GM21381 (cell line): ENCODE measurements around the gene BSPRY.
"Not testable (repeated sequence)": the region's sequence is repeated elsewhere in the genome, so short reads cannot be mapped to it uniquely, and the experiment has no call there.

Source experiments
- ATAC-seq: cut with Tn5 transposase; IDR thresholded peaks from one replicate; pipeline ENCODE4 v1.9.1; 2021; ENCODE audit warnings: mild to moderate bottlenecking, moderate library complexity; ENCODE audit not compliant: unreplicated experiment

The BSPRY gene

GRCh38 chr9:113340011-113340699 lies 9.2 kb upstream of the BSPRY start, which contains the start of gene WDR31:
WDR31 (minus strand) TSS chr9:113340275; CDS start chr9:113332022, 8,253 bp downstream.
- ATAC-seq: peak; percentile 99

- no peak for ATAC-seq
These were observed 7.5 kb upstream of the BSPRY start for GRCh38 chr9:113341712-113342410.

- no peak for ATAC-seq
These were observed 5.6 kb upstream of the BSPRY start for GRCh38 chr9:113343732-113344231.

GRCh38 chr9:113345190-113345589 lies 4.2 kb upstream of the BSPRY start:
- no peak for ATAC-seq

GRCh38 chr9:113345671-113346070 lies 3.7 kb upstream of the BSPRY start:
- no peak for ATAC-seq

- no peak for ATAC-seq
These were observed 904 bp upstream of the BSPRY start for GRCh38 chr9:113348437-113348836.

GRCh38 chr9:113349066-113349444 lies 286 bp upstream of the BSPRY start:
- no peak for ATAC-seq

- ATAC-seq: peak; percentile 15
These were observed 843 bp downstream of the BSPRY start for GRCh38 chr9:113350107-113350661.

GRCh38 chr9:113350937-113351336 lies 1.6 kb downstream of the BSPRY start:
- ATAC-seq: peak; percentile 41

GRCh38 chr9:113352006-113352405 lies 2.7 kb downstream of the BSPRY start:
- no peak for ATAC-seq

- ATAC-seq: no peak
These were observed 3.1 kb downstream of the BSPRY start for GRCh38 chr9:113352411-113352810.

- no peak for ATAC-seq
These were observed 5.8 kb downstream of the BSPRY start for GRCh38 chr9:113355040-113355596.

GRCh38 chr9:113356686-113357292 lies 7.4 kb downstream of the BSPRY start:
- ATAC-seq: no peak

GRCh38 chr9:113359385-113359784 lies 10.0 kb downstream of the BSPRY start:
- ATAC-seq: no peak

GRCh38 chr9:113360242-113360842 lies 11.0 kb downstream of the BSPRY start:
- ATAC-seq: no peak

GRCh38 chr9:113361304-113362018 lies 12.1 kb downstream of the BSPRY start:
- ATAC-seq: no peak

GRCh38 chr9:113363336-113363735 lies 14.0 kb downstream of the BSPRY start:
- no peak for ATAC-seq

GRCh38 chr9:113364951-113365350 lies 15.6 kb downstream of the BSPRY start:
- ATAC-seq: no peak

- not testable (repeated sequence) for ATAC-seq
These were observed 16.3 kb downstream of the BSPRY start for GRCh38 chr9:113365652-113366051.

GRCh38 chr9:113368348-113368981 lies 19.1 kb downstream of the BSPRY start:
- ATAC-seq: no peak
